HG02870 (cell line): ENCODE data around the gene PRKAG2.

ENCODE experiments used
- ATAC-seq: cut with Tn5 transposase; IDR thresholded peaks from one replicate; pipeline ENCODE4 v1.9.1; 2021; ENCODE audit warnings: mild to moderate bottlenecking, moderate library complexity; ENCODE audit not compliant: unreplicated experiment

The PRKAG2 gene

GRCh38 chr7:151900986-151901621 is 24.2 kb upstream of the PRKAG2 start:
- ATAC-seq, result no peak

GRCh38 chr7:151900591-151900985 is 23.7 kb upstream of the PRKAG2 start:
- no peak for ATAC-seq

- ATAC-seq, result no peak
These were observed 22.8 kb upstream of the PRKAG2 start for GRCh38 chr7:151899513-151900360.

GRCh38 chr7:151897951-151898686 is 21.2 kb upstream of the PRKAG2 start:
- ATAC-seq, result no peak

- no peak for ATAC-seq
These were observed 20.3 kb upstream of the PRKAG2 start for GRCh38 chr7:151897161-151897731.

- ATAC-seq, result no peak
These were observed 19.6 kb upstream of the PRKAG2 start for GRCh38 chr7:151896486-151896885.

GRCh38 chr7:151896086-151896485 is 19.2 kb upstream of the PRKAG2 start:
- ATAC-seq, result no peak

GRCh38 chr7:151895631-151896031 is 18.7 kb upstream of the PRKAG2 start:
- ATAC-seq, result no peak

GRCh38 chr7:151895008-151895630 is 18.2 kb upstream of the PRKAG2 start:
- ATAC-seq, result no peak

- ATAC-seq, result no peak
These were observed 17.4 kb upstream of the PRKAG2 start for GRCh38 chr7:151894111-151895007.

GRCh38 chr7:151893405-151893923 is 16.5 kb upstream of the PRKAG2 start:
- ATAC-seq, result no peak

GRCh38 chr7:151891753-151892152 is 14.8 kb upstream of the PRKAG2 start:
- no peak for ATAC-seq

- no peak for ATAC-seq
These were observed 14.3 kb upstream of the PRKAG2 start for GRCh38 chr7:151891182-151891581.

GRCh38 chr7:151890355-151891004 is 13.6 kb upstream of the PRKAG2 start:
- ATAC-seq, result no peak

GRCh38 chr7:151889406-151890354 is 12.8 kb upstream of the PRKAG2 start:
- ATAC-seq, result no peak

- no peak for ATAC-seq
These were observed 11.5 kb upstream of the PRKAG2 start for GRCh38 chr7:151888079-151889067.

- no peak for ATAC-seq
These were observed 9.9 kb upstream of the PRKAG2 start for GRCh38 chr7:151886783-151887182.
